Measurements from ENCODE around the gene TCTA. TPM values are rescaled to one million over a fixed set of nuclear protein-coding genes. Genes with fewer than 3 reads are reported as not detected.
"Not testable (repeated sequence)": the region's sequence is repeated elsewhere in the genome, so short reads cannot be mapped to it uniquely, and the experiment has no call there.

TCTA gene
- total and polyA plus RNA-seq, 10 of the 15 experiments (the other 5 are each of a cell fraction or from before 2014, with no cell fraction given) = 6.5 to 30.5 (median 18.3) TPM

GRCh38 chr3:49389297-49389696, 22.9 kb upstream of the TCTA start:
- H2AFZ ChIP-seq (ENCODE audit: control insufficient read depth, low read depth, low read length) = no peak overlapping the region
- SMC1A ChIA-PET (ENCODE audit: uncharacterized antibody, unreplicated experiment) = interaction anchor here (1.1 to 2.5 kb wide), 6 partner anchors 10 to 49 kb away, joined by 3 to 5 read pairs (median 5); no protein-coding TSS in a partner anchor
- H3K27me3 ChIP-seq (replicated peaks in 1 of 2; ENCODE audit: control insufficient read depth in 2 of 2, insufficient read depth in 2 of 2, low read length in 1 of 2) = no peaks in the 10 kb centered on the region
- peaks cover 80% of the 10 kb centered on the region for H3K79me2 ChIP-seq (ENCODE audit: control insufficient read depth, insufficient read depth, low read length)
- POLR2A ChIA-PET = interaction anchor here (0.5 to 1.1 kb wide), 5 partner anchors 8 to 81 kb away, joined by 3 to 4 read pairs (median 3); partner anchors contain the start of genes DAG1 and RHOA
- ATAC-seq = no peak
- BruUV-seq (replicated peaks) = no TSS peak
- no peak for DNase-seq (ENCODE audit: low read depth, low spot score)
- H3K36me3 ChIP-seq (ENCODE audit: control insufficient read depth in 2 of 2, insufficient read depth in 2 of 2, low read length in 1 of 2) = peaks cover 4 to 6% of the 10 kb centered on the region in 2 experiments; a peak in 2 of 4 replicates
- H3K4me1 ChIP-seq (ENCODE audit: control insufficient read depth, insufficient read depth, low read length) = peaks cover 6% of the 10 kb centered on the region
- TF ChIP-seq RB1 (IDR thresholded peaks at IDR 0.05; ENCODE audit: borderline replicate concordance) (no peak), EZH2 (IDR thresholded peaks at IDR 0.05; ENCODE audit: borderline replicate concordance, control insufficient read depth, low read depth, low read length) (no peak), TCF3 (IDR thresholded peaks at IDR 0.05; ENCODE audit: borderline replicate concordance, insufficient read depth, low read depth, low read length) (no peak), NR2C1 (IDR thresholded peaks at IDR 0.05) (no peak), BRCA1 (IDR thresholded peaks at IDR 0.05; ENCODE audit: low read depth, low read length) (no peak), HDAC6 (IDR thresholded peaks at IDR 0.05; ENCODE audit: unreplicated experiment) (no peak), CHD2 (IDR thresholded peaks at IDR 0.05; ENCODE audit: borderline replicate concordance, low read depth, low read length) (no peak), RCOR1 (conservative IDR thresholded peaks at IDR 0.05; ENCODE audit: low read depth, low read length) (no peak), SUPT20H (IDR thresholded peaks at IDR 0.05; ENCODE audit: borderline replicate concordance, control insufficient read depth, low read depth, low read length) (no peak), RBBP5 (conservative IDR thresholded peaks at IDR 0.05) (no peak), ZBTB11 (CRISPR knock-in tag; IDR thresholded peaks at IDR 0.05) (no peak)
- in situ Hi-C loops (cut with MboI) (no loop called here), intact Hi-C loops (cut with micrococcal nuclease; ENCODE audit: unreplicated experiment) (no loop called here)
- RAD21 ChIA-PET (ENCODE audit: unreplicated experiment) = interaction anchor here (1.3 kb wide), 1 partner anchor 54 kb away, joined by 4 read pairs; no protein-coding TSS in a partner anchor
- CTCF ChIA-PET = interaction anchor here (0.6 kb wide), 1 partner anchor 17 kb away, joined by 3 read pairs; no protein-coding TSS in a partner anchor
- no peak for FAIRE-seq
- H3K9ac ChIP-seq (ENCODE audit: control insufficient read depth, insufficient read depth, low read length) = no peak overlapping the region
- no peak overlapping the region for H3K4me3 ChIP-seq
- no peak overlapping the region for H3K27ac ChIP-seq (ENCODE audit: control insufficient read depth, insufficient read depth)
- H4K20me1 ChIP-seq (ENCODE audit: control insufficient read depth, insufficient read depth) = peaks cover 8% of the 10 kb centered on the region; the same call in 1 of the 2 replicates
- WGBS (ENCODE audit: insufficient coverage, insufficient replicate concordance, low lambda C conversion rate, missing lambda C conversion rate) = 95% methylated on average over 5 of the region's 6 CpGs
- no peak overlapping the region for H3K4me2 ChIP-seq (ENCODE audit: control insufficient read depth, insufficient read depth)
- H3K9me3 ChIP-seq (replicated peaks; ENCODE audit: control insufficient read depth, insufficient read depth, low read length) = peaks cover 2% of the 10 kb centered on the region

GRCh38 chr3:49391310-49391709, 20.9 kb upstream of the TCTA start:
- in situ Hi-C loops (cut with MboI); H3K4me2 ChIP-seq (ENCODE audit: control insufficient read depth, insufficient read depth); DNase-seq (ENCODE audit: low read depth, low spot score); CTCF ChIA-PET; H2AFZ ChIP-seq (ENCODE audit: control insufficient read depth, low read depth, low read length); H3K36me3 ChIP-seq (ENCODE audit: control insufficient read depth in 2 of 2, insufficient read depth in 2 of 2, low read length in 1 of 2); RAD21 ChIA-PET (ENCODE audit: unreplicated experiment); H3K9me3 ChIP-seq (replicated peaks; ENCODE audit: control insufficient read depth, insufficient read depth, low read length); H3K4me1 ChIP-seq (ENCODE audit: control insufficient read depth, insufficient read depth, low read length); H3K4me3 ChIP-seq; SMC1A ChIA-PET (ENCODE audit: uncharacterized antibody, unreplicated experiment); ATAC-seq; intact Hi-C loops (cut with micrococcal nuclease; ENCODE audit: unreplicated experiment); FAIRE-seq; H3K27me3 ChIP-seq (replicated peaks in 1 of 2; ENCODE audit: control insufficient read depth in 2 of 2, insufficient read depth in 2 of 2, low read length in 1 of 2); H4K20me1 ChIP-seq (ENCODE audit: control insufficient read depth, insufficient read depth); BruUV-seq (replicated peaks); H3K27ac ChIP-seq (ENCODE audit: control insufficient read depth, insufficient read depth); H3K9ac ChIP-seq (ENCODE audit: control insufficient read depth, insufficient read depth, low read length): not testable (repeated sequence)
- WGBS (ENCODE audit: insufficient coverage, insufficient replicate concordance, low lambda C conversion rate, missing lambda C conversion rate) = 77% methylated on average over 10 of the region's 10 CpGs
- POLR2A ChIA-PET = interaction anchor here (0.5 to 1.3 kb wide), 4 partner anchors 10 to 888 kb away, joined by 3 to 5 read pairs (median 4); no protein-coding TSS in a partner anchor
- H3K79me2 ChIP-seq (ENCODE audit: control insufficient read depth, insufficient read depth, low read length) = peaks cover 77% of the 10 kb centered on the region
